OCI-M2 (cell line): ENCODE measurements around the gene CORO2B.

Experiments used
- DNase-seq: peaks from one replicate; lab custom pipeline; 2025; ENCODE audit not compliant: unreplicated experiment; lab: John Stamatoyannopoulos, UW

The CORO2B gene

GRCh38 chr15:68625853-68626252, 47.1 kb downstream of the CORO2B start:
- DNase-seq, result no peak

- no peak for DNase-seq
Observed at GRCh38 chr15:68626283-68626682, 47.5 kb downstream of the CORO2B start.

- no peak for DNase-seq
Observed at GRCh38 chr15:68626739-68627138, 47.9 kb downstream of the CORO2B start.

- no peak for DNase-seq
Observed at GRCh38 chr15:68627476-68627875, 48.7 kb downstream of the CORO2B start.

GRCh38 chr15:68627995-68628394, 49.2 kb downstream of the CORO2B start:
- no peak for DNase-seq

- no peak for DNase-seq
Observed at GRCh38 chr15:68629519-68630210, 50.9 kb downstream of the CORO2B start.

GRCh38 chr15:68630211-68630555, 51.4 kb downstream of the CORO2B start:
- no peak for DNase-seq

- DNase-seq, result no peak
Observed at GRCh38 chr15:68630836-68631235, 52.0 kb downstream of the CORO2B start.

GRCh38 chr15:68631601-68632051, 52.8 kb downstream of the CORO2B start:
- DNase-seq, result no peak

GRCh38 chr15:68632101-68632500, 53.3 kb downstream of the CORO2B start:
- no peak for DNase-seq

- DNase-seq, result no peak
Observed at GRCh38 chr15:68633231-68634121, 54.7 kb downstream of the CORO2B start.

- no peak for DNase-seq
Observed at GRCh38 chr15:68634122-68634482, 55.3 kb downstream of the CORO2B start.

- DNase-seq, result no peak
Observed at GRCh38 chr15:68634531-68634930, 55.7 kb downstream of the CORO2B start.

GRCh38 chr15:68635141-68635540, 56.3 kb downstream of the CORO2B start:
- DNase-seq, result no peak

- DNase-seq, result no peak
Observed at GRCh38 chr15:68636256-68636655, 57.5 kb downstream of the CORO2B start.

- no peak for DNase-seq
Observed at GRCh38 chr15:68637767-68638404, 59.1 kb downstream of the CORO2B start.

- DNase-seq, result no peak
Observed at GRCh38 chr15:68638953-68639515, 60.2 kb downstream of the CORO2B start.

GRCh38 chr15:68639926-68640600, 61.3 kb downstream of the CORO2B start:
- DNase-seq, result no peak

- no peak for DNase-seq
Observed at GRCh38 chr15:68640791-68641331, 62.1 kb downstream of the CORO2B start.

- no peak for DNase-seq
Observed at GRCh38 chr15:68641376-68641775, 62.6 kb downstream of the CORO2B start.

- DNase-seq, result no peak
Observed at GRCh38 chr15:68642491-68642845, 63.7 kb downstream of the CORO2B start.
